HG02981 (cell line): ENCODE results near the gene ETNK1.

ENCODE experiments used
- ATAC-seq: cut with Tn5 transposase; IDR thresholded peaks from one replicate; pipeline ENCODE4 v1.9.1; 2021; ENCODE audit warnings: mild to moderate bottlenecking, moderate library complexity; ENCODE audit not compliant: unreplicated experiment

The ETNK1 gene

DNA sequence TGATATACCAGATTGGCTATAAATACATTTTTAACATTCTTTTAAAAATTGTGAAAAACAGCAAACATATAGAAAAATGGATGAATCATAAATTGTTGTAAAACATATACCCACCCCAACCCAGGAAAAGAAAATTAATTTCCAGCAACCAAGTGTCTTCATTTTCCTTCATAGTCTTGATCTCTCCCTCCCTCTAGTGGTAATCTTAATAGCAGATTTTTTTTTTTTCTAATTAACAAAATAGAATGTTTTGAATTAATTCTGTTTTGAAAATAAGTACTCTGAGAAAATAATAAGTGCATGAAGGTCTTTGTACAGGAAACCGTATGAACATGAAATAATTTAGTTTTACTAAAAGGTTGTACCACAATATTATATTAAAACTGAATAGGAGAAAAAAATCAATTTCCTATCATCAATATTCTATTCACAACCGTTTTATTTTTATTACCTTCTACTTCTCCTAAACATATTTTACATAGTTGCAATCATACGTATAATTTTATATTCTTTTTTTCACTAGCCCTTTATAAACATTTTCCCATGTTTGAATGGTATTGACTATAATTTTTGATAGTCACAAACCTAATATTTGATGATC lies 7.0 kb downstream of the ETNK1 start:
- no peak for ATAC-seq

DNA sequence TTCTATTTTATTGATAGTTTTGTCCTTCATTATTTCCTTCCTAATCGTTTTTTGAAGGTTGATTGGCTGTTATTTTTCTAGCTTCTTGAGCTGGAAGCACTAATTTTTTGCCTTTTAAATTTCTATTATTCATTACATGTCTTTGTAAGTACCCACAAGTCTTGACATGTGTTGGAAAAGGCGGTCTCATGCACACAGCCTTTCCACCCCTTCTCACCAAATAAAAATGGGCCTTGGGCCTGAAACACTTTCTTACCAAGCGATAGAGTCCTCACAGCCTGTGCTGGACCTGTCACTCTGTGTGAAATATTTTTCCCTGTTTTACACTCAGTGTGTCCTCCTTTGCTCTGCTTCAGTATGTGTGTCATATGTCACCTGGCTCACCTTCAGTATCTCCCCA lies 9.9 kb downstream of the ETNK1 start:
- ATAC-seq: no peak

GRCh38 chr12:22635812-22636211 lies 10.8 kb downstream of the ETNK1 start:
- ATAC-seq: no peak

GRCh38 chr12:22640851-22641250 lies 15.9 kb downstream of the ETNK1 start:
- ATAC-seq: no peak

DNA sequence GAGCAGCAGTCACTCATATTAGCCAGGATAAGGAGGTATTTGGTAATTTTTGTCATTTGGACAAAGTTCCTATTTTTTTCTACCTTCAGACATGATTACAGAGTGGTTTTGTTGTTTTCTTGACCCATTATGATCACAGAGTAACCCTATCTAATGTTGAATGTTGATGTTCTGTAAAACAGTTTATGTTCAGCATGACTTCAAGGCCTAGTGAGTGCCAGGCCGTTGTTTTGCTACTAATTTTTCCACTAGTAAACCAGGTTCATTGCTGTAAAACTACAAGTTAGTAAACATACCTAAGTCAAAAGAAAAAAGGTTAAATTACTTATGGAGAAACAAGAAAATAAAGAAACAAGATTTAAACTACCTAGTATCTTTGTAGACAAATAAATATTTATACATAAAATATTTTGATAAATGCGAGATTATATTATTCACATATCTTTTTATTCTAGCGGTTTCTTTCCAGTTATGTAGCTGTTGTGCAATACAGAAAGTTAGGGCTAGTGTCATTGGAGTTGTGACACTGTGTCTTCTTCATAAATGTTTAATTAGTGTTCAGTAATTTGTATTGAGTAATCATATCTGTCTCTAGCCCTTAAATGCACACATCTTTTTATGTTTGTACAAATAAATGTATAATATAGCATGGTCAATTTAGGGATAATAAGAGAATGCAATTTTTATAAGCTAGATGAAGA lies 16.5 kb downstream of the ETNK1 start:
- ATAC-seq: no peak

DNA sequence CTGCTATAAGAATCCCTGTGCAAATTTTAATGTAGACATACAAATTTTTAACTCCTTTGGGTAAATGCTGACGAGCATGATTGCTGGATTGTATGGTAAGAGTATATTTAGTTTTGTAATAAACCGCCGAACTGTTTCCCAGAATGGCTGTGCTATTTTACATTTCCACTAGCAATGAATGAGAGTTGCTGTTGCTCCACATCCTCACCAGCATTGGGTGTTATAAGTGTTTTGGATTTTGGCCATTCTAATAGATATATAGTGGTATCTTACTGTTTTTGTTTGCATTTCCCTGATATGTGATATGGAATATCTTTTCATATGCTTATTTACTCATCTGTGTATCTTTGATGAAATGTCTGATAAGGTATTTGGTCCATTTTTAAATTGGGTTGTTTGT lies 23.7 kb downstream of the ETNK1 start:
- ATAC-seq: no peak

GRCh38 chr12:22653075-22653474 lies 28.1 kb downstream of the ETNK1 start:
- no peak for ATAC-seq

DNA sequence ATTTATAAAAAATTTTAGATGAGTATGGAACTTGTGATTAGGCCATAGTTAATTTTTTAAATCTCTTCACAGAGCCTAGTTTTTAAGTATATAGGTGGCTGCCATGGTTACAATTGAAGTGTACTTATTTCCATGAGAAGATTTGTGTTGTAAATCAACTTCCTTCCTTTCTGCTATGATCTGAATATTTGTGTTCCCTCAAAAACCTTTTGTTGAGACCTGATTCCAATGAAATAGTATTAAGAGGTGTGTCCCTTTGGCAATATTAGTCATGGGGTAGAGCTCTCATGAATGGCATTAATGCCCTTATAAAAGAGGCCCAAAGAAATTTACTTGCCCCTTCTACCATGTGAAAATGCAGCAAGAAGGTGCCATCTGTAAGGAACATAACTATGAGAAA lies 28.8 kb downstream of the ETNK1 start:
- ATAC-seq: no peak

GRCh38 chr12:22656376-22656775 lies 31.4 kb downstream of the ETNK1 start:
- no peak for ATAC-seq

DNA sequence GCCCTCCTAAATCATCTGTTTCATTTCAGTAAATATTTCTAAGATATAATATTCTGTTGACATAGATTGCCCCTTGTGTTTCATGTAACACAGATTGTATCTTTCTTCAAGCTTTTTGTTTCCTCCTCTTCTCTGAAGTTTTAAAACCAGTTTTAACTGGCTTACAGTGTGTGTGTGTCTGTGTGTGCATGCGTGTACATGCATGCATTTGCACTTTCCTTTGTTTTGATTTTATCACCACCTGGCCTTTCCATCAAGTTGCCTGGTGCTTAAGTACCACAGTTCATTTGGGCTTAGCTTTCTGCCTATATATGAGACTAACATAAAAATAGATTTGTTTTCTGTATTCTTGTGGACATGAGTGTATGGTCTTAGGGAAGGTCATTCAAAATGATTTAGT lies 31.9 kb downstream of the ETNK1 start:
- ATAC-seq: no peak

GRCh38 chr12:22657538-22657937 lies 32.6 kb downstream of the ETNK1 start:
- peak; percentile 48 for ATAC-seq

- ATAC-seq: no peak
Observed at GRCh38 chr12:22658214-22658613, 33.2 kb downstream of the ETNK1 start.

DNA sequence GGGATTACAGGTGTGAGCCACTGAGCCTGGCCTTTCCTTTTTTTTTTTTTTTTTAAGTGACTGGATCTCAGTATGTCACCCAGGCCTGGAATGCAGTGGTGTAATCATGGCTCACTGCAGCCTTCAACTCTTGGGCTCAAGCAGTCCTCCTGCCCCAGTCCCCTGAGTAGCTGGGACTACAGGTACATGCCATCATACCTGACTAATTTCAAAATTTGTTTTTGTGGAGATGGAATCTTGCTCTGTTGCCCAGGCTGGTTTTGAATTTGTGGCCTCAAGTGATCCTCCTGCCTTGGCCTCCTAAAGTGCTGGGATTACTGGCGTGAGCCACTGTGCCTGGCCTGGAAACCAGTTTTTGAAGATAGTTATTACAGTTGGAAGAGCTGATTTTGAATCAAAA lies 37.4 kb downstream of the ETNK1 start:
- no peak for ATAC-seq

GRCh38 chr12:22665476-22665875 lies 40.5 kb downstream of the ETNK1 start:
- ATAC-seq: no peak

- ATAC-seq: no peak
Observed at GRCh38 chr12:22667122-22667521, 42.2 kb downstream of the ETNK1 start.

DNA sequence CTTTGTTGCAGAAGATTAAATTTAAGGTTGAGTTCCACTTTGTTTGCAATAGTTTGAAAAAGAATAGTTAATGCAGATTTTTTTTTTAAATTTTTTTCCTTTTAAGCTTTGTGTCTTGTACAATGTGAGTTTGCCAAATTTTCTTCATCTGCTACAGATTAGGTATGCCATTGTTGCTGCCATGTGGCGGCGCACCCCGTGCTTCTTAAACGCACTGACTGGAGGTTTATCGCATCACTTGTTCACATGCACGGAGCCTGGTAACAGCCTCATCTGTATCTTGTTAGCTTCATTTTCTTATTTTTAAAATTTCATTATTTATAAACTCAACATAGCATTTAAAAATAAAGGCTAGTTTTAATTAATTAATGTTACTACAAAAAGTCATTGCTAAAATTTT lies 43.5 kb downstream of the ETNK1 start:
- no peak for ATAC-seq

- ATAC-seq: no peak
Observed at GRCh38 chr12:22670762-22671161, 45.8 kb downstream of the ETNK1 start.

DNA sequence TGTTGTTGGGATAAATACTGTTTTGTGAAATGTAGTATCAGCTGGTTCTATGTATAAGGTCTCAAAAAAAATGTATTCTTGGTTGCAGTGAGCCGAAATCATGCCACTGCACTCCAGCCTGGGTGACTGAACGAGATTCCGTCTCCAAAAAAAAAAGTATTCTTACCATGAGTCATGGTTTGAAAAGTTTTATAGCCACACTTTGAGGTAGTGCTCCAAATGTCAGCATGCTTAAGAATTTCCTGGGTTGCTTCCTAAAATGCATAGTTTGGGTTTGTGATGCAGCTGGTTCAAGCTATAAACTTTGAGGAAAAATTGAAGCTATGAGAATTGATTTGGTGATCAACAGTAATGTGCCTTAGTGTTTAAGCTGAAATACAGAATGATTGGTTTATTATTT lies 48.0 kb downstream of the ETNK1 start:
- no peak for ATAC-seq

DNA sequence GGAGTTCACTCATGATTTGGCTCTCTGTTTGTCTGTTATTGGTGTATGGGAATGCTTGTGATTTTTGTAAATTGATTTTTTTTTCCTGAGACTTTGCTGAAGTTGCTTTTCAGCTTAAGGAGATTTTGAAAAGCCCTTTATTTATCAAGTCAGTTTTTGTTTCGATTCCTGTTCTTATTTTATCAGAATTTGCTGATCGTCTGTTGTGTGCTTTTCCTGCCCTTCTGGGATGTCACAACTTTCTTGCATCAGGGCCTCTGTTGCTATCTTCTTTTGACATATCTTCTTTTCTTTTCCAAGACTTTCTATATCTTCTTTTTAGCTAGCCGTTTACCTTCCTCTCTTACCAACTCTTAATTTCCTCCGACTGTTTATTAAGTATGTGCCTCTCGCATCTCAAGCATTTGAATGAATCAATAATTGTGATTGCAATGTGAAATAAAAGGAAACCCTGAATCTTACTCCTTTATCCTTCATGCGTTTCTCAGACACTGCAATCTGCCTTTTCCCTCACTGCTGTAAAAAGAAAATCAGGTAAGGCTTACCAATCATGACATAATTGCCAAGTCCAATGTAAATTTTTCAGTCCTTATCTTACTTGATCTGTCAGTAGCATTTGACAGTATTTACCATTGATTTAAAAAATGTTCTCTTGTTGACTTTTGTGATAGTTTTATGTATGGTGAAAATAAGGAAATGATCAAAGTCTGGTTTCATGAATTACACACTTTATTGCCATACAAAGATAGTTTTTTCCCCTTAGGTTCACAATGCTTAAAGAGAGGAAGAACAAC lies 53.0 kb downstream of the ETNK1 start:
- no peak for ATAC-seq

GRCh38 chr12:22682663-22683062 lies 57.7 kb downstream of the ETNK1 start:
- ATAC-seq: no peak

GRCh38 chr12:22683131-22683530 lies 58.2 kb downstream of the ETNK1 start:
- no peak for ATAC-seq
